SIG-M5 treated with dmso at 0.1 percent for 504 hours (cell line): ENCODE data around the gene TNS3.
A peak's percentile ranks its signal among the peaks of the same experiment; 100 is the strongest.

Experiments used
- DNase-seq: peaks from one replicate; lab custom pipeline; 2025; ENCODE audit not compliant: unreplicated experiment; lab: John Stamatoyannopoulos, UW

The TNS3 gene

GRCh38 chr7:47438411-47439029, 143.4 kb downstream of the TNS3 start:
- DNase-seq = no peak

GRCh38 chr7:47435889-47436312, 146.0 kb downstream of the TNS3 start:
- peak; percentile 63 for DNase-seq

GRCh38 chr7:47433564-47433895, 148.4 kb downstream of the TNS3 start:
- no peak for DNase-seq

GRCh38 chr7:47432671-47433563, 149.0 kb downstream of the TNS3 start:
- no peak for DNase-seq

GRCh38 chr7:47430422-47430821, 151.5 kb downstream of the TNS3 start:
- no peak for DNase-seq

- DNase-seq = no peak
Observed at GRCh38 chr7:47428768-47429472, 153.0 kb downstream of the TNS3 start.

GRCh38 chr7:47428052-47428767, 153.7 kb downstream of the TNS3 start:
- no peak for DNase-seq

- DNase-seq = no peak
Observed at GRCh38 chr7:47427051-47427643, 154.8 kb downstream of the TNS3 start.

GRCh38 chr7:47424523-47424922, 157.4 kb downstream of the TNS3 start:
- DNase-seq = no peak

- DNase-seq = no peak
Observed at GRCh38 chr7:47423196-47423595, 158.7 kb downstream of the TNS3 start.

GRCh38 chr7:47422611-47423010, 159.3 kb downstream of the TNS3 start:
- no peak for DNase-seq

- no peak for DNase-seq
Observed at GRCh38 chr7:47421456-47421855, 160.5 kb downstream of the TNS3 start.

- DNase-seq = no peak
Observed at GRCh38 chr7:47420122-47420780, 161.7 kb downstream of the TNS3 start.

- no peak for DNase-seq
Observed at GRCh38 chr7:47419471-47419870, 162.4 kb downstream of the TNS3 start.

- no peak for DNase-seq
Observed at GRCh38 chr7:47418601-47419309, 163.2 kb downstream of the TNS3 start.

GRCh38 chr7:47416492-47417480, 165.1 kb downstream of the TNS3 start:
- DNase-seq = no peak

GRCh38 chr7:47415318-47416212, 166.3 kb downstream of the TNS3 start:
- no peak for DNase-seq
